Vagina (tissue), 2 donors: ENCODE results near the gene SYDE2.

Experiments used
- CTCF ChIP-seq, 3 experiments: fragments of 450-650 bp in 2 of 3; fragments of 200-600 bp in 1 of 3; sonication (generic) in 1 of 3; IDR thresholded peaks; one replicate each; pipeline ENCODE4 v1.5.1; 2017 to 2019; ENCODE audit warnings: antibody characterized with exemption in 3 of 3, mild to moderate bottlenecking in 2 of 3, moderate library complexity in 2 of 3
- POLR2A ChIP-seq, 2 donors: fragments of 450-650 bp; IDR thresholded peaks; one replicate each; pipeline ENCODE4 v1.6.1; 2017; ENCODE audit warnings: antibody characterized with exemption in 2 of 2, mild to moderate bottlenecking in 2 of 2, moderate library complexity in 2 of 2

DNA sequence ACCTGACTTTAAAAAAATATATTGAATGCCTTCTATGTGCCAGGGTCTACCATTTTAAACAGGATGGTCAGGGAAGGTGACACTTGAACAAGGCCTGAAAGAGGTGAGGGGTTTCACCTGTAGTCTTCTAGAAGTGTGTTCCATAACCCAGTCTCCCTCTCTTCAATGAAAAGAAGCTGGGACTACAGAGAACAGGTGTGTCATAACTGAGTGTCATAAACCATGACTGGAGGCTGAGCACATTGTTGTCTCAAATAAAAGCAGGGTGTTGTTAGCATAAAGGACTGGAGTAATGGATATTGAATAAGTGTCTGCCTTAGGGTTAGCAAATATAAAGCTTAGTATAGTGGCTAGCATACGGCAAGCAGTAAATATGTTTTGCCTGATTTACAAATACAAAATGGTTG is 65.4 kb downstream of the SYDE2 start:
- TF ChIP-seq CTCF (IDR thresholded peaks at IDR 0.05) (no peak), POLR2A (IDR thresholded peaks at IDR 0.05) (no peak)
